BJ (cell line): ENCODE results near the gene CAMP. TPM values are rescaled to one million over a fixed set of nuclear protein-coding genes. Genes with fewer than 3 reads are reported as not detected.
A peak's percentile ranks its signal among the peaks of the same experiment; 100 is the strongest.

ENCODE experiments used
- CTCF ChIA-PET: fragments of 350-600 bp; formaldehyde crosslinking; extraction: SDS; loops from one replicate; lab custom pipeline; 2021; ENCODE audit warnings: antibody characterized with exemption, inconsistent platforms; lab: Yijun Ruan, JAX
- POLR2A ChIA-PET: fragments of 300-600 bp; sonication (Branson Sonifier 250); formaldehyde crosslinking; extraction: SDS; loops from one replicate; lab custom pipeline; 2021; ENCODE audit warnings: antibody characterized with exemption; lab: Charles Lee
- DNase-seq: peaks from one replicate; pipeline ENCODE4 v3.0.0-alpha.2; 2011; ENCODE audit warnings: low read depth
- H3K27me3 ChIP-seq: 2 replicates; pipeline ENCODE4 v1.6.0; 2011; ENCODE audit warnings: low read length; ENCODE audit not compliant: control insufficient read depth, insufficient read depth
- H3K36me3 ChIP-seq: 2 replicates; pipeline ENCODE4 v1.5.1; 2011; ENCODE audit warnings: low read length; ENCODE audit not compliant: control insufficient read depth, insufficient read depth
- H3K4me3 ChIP-seq: 2 replicates; pipeline ENCODE4 v1.5.1; 2011; ENCODE audit warnings: low read depth, mild to moderate bottlenecking, control low read depth, low read length
- polyA plus RNA-seq: library from polyadenylated mRNA; depleted of rRNA; stranded (reverse); fragments of >200 nt; gene quantifications from 2 replicates; pipeline ENCODE4 v1.2.3, GENCODE V29; 2011
- TF ChIP-seq, protein P1 (sequence below): IDR thresholded peaks from 2 replicates; pipeline ENCODE4 v1.5.1; 2011; ENCODE audit warnings: low read depth, mild to moderate bottlenecking, control low read depth, inconsistent platforms, low read length, moderate library complexity; ENCODE audit not compliant: insufficient read depth

Gene CAMP
- polyA plus RNA-seq, 1 experiment = not detected

GRCh38 chr3:48188266-48189201 lies 34.8 kb upstream of the CAMP start, which contains the start of gene CDC25A:
TSS of gene CDC25A (minus strand) at chr3:48188417. CDS start at chr3:48187947, 470 bp downstream.
- TF ChIP-seq, protein P1, sequence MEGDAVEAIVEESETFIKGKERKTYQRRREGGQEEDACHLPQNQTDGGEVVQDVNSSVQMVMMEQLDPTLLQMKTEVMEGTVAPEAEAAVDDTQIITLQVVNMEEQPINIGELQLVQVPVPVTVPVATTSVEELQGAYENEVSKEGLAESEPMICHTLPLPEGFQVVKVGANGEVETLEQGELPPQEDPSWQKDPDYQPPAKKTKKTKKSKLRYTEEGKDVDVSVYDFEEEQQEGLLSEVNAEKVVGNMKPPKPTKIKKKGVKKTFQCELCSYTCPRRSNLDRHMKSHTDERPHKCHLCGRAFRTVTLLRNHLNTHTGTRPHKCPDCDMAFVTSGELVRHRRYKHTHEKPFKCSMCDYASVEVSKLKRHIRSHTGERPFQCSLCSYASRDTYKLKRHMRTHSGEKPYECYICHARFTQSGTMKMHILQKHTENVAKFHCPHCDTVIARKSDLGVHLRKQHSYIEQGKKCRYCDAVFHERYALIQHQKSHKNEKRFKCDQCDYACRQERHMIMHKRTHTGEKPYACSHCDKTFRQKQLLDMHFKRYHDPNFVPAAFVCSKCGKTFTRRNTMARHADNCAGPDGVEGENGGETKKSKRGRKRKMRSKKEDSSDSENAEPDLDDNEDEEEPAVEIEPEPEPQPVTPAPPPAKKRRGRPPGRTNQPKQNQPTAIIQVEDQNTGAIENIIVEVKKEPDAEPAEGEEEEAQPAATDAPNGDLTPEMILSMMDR = no peak
- DNase-seq = peak; percentile 95
- ChIA-PET POLR2A (interaction anchor here (0.7 kb wide), 1 partner anchor 260 kb away, joined by 4 read pairs; no protein-coding TSS in a partner anchor), CTCF (interaction anchor here (1.1 to 4.5 kb wide), 3 partner anchors 14 to 248 kb away, joined by 4 to 22 read pairs (median 5); no protein-coding TSS in a partner anchor)
- Histone ChIP-seq H3K27me3 (no peaks in the 10 kb centered on the region), H3K36me3 (no peaks in the 10 kb centered on the region), H3K4me3 (peak within 1 kb of the TSS; percentile 58)

DNA sequence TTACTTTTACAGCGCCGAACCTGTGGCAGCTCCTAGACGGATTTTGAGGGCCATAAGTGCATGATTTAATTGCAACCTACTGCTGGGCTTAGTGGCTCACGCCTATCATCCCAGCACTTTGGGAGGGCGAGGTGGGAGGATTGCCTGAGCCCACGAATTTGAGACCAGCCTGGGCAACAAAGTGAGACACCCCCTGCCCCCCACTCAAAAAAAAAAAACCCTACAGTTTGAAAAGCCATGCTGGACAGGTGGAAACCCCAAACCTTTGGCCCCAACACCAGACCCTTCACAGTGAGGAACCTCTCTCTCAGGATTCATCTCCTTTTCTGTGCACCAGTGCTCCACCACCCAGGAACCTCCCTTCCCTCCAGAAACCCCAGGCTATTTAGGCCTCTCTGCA lies 34.0 kb upstream of the CAMP start:
- Histone ChIP-seq H3K4me3 (no peak overlapping the region), H3K36me3 (no peaks in the 10 kb centered on the region), H3K27me3 (no peaks in the 10 kb centered on the region)
- POLR2A ChIA-PET = no interaction called here
- no peak for DNase-seq
- TF ChIP-seq, protein P1 = no peak
- CTCF ChIA-PET = interaction anchor here (1.1 to 4.5 kb wide), 3 partner anchors 10 to 247 kb away, joined by 3 to 22 read pairs (median 5); no protein-coding TSS in a partner anchor

DNA sequence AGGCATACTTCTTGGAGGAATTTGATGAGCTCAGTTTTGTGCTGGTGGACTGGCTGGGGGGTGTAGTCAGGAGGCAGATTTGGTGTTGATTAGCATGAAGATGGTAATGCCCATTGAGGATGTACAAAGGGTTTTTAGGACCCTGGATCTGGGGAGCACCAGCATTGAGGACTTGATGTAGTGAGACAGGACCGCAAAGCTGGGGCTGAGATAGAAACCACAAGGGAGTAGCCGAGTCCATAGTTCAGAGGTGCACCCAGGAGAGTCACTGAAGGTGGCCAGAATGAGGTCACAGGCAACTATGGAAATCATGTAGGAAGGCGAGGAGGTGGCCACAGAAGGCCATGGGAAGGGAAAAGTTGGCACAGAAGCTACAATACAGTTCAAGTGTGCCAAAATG lies 32.4 kb upstream of the CAMP start:
- TF ChIP-seq, protein P1 = no peak
- DNase-seq = no peak
- Histone ChIP-seq H3K27me3 (no peaks in the 10 kb centered on the region), H3K36me3 (no peaks in the 10 kb centered on the region), H3K4me3 (no peak overlapping the region)
- CTCF ChIA-PET = interaction anchor here (1.9 to 4.5 kb wide), 2 partner anchors 9 to 245 kb away, joined by 5 to 22 read pairs; no protein-coding TSS in a partner anchor
- POLR2A ChIA-PET = no interaction called here

- H3K4me3 ChIP-seq = no peak overlapping the region
- H3K27me3 ChIP-seq = no peaks in the 10 kb centered on the region
- TF ChIP-seq, protein P1 = peak; percentile 84
- ChIA-PET CTCF (interaction anchor here (0.6 to 3.0 kb wide), 15 partner anchors 11 to 837 kb away, joined by 3 to 29 read pairs (median 4); partner anchors contain the start of genes PLXNB1 and ZNF589), POLR2A (interaction anchor here (0.6 kb wide), 1 partner anchor 53 kb away, joined by 3 read pairs; no protein-coding TSS in a partner anchor)
- DNase-seq = no peak
- H3K36me3 ChIP-seq = no peaks in the 10 kb centered on the region
Measured at GRCh38 chr3:48194446-48195071, 28.7 kb upstream of the CAMP start.

- POLR2A ChIA-PET = no interaction called here
- CTCF ChIA-PET = no interaction called here
- DNase-seq = no peak
Measured at GRCh38 chr3:48196611-48197010, 26.7 kb upstream of the CAMP start.

More at GRCh38 chr3:48196611-48197010, 26.7 kb upstream of the CAMP start:
- Histone ChIP-seq H3K4me3 (no peak overlapping the region), H3K27me3 (no peaks in the 10 kb centered on the region), H3K36me3 (no peaks in the 10 kb centered on the region)
- TF ChIP-seq, protein P1 = no peak
